Measurements from ENCODE around the gene TXNDC16.
"Not testable (repeated sequence)": the region's sequence is repeated elsewhere in the genome, so short reads cannot be mapped to it uniquely, and the experiment has no call there.

The TXNDC16 gene, protein sequence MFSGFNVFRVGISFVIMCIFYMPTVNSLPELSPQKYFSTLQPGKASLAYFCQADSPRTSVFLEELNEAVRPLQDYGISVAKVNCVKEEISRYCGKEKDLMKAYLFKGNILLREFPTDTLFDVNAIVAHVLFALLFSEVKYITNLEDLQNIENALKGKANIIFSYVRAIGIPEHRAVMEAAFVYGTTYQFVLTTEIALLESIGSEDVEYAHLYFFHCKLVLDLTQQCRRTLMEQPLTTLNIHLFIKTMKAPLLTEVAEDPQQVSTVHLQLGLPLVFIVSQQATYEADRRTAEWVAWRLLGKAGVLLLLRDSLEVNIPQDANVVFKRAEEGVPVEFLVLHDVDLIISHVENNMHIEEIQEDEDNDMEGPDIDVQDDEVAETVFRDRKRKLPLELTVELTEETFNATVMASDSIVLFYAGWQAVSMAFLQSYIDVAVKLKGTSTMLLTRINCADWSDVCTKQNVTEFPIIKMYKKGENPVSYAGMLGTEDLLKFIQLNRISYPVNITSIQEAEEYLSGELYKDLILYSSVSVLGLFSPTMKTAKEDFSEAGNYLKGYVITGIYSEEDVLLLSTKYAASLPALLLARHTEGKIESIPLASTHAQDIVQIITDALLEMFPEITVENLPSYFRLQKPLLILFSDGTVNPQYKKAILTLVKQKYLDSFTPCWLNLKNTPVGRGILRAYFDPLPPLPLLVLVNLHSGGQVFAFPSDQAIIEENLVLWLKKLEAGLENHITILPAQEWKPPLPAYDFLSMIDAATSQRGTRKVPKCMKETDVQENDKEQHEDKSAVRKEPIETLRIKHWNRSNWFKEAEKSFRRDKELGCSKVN

DNA sequence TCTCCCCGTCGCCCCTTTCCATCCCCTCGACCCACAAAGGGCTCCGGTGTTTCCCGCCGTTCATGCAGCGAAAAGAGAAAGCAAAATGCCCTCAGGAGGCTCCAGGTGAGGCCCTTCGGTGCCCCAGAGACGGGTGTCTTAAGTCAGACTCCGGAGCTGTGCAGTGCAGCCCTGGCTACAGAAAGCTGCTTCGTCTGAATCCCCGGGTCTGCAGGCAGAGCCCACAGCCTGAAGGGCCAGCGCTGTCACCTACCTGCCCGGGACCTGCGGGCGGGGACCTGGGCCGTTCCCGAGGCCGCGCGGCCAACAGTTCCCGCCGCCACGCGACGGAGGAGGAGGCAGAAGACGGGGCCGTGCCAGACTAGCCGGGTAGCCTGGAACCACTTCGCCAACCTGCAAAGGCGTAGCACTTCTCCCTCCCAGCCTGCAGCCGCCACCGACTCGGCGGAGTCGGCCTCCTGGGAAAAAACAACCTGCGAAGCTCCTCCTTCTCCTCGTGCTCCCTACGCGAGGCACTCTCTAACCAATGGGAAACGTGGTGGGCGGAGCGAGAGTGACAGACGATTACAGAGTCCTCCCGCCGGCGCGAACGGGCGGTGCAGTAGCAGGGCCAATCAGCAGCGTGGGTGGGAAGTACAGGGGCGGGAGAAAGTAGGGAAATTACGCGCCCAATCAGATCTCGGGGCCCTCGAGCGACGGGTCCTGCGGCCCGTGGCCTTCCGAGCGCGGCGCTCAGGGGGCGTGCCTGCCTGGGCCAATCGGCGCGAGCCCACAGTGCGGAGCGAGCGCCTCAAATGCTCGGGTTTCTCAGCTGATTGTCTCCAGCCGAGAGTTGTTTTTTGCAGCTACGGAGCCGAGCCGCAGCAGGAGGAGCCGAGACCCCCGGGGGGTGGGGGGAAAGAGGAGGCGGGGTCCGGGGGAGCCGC, at the start of gene TXNDC16, which contains the start of gene GPR137C:
Gene TXNDC16 (minus strand): TSS at position 443 of the 926 bp plus-strand sequence. CDS start 8,948 bp downstream, outside the sequence.
Gene GPR137C (plus strand): TSS at position 774 of the 926 bp plus-strand sequence. CDS start 312 bp downstream, outside the sequence.
- DNase-seq (ENCODE audit: low spot score) = peak; percentile 98

DNA sequence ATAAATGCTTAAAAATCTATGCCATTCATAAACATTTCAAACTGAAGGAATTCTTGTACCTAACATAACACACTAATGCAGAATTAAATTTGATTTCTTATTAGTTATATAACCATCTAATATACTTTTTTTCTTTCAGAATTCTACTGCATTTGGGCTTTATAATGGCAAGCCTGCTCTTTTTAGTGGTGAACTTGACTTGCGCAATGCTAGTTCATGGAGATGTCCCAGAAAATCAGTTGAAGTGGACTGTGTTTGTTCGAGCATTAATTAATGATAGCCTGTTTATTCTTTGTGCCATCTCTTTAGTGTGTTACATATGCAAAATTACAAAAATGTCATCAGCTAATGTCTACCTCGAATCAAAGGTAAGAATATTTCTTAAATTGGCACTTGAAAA, 47.7 kb upstream of the TXNDC16 start:
- no peak for DNase-seq (ENCODE audit: low spot score)

DNA sequence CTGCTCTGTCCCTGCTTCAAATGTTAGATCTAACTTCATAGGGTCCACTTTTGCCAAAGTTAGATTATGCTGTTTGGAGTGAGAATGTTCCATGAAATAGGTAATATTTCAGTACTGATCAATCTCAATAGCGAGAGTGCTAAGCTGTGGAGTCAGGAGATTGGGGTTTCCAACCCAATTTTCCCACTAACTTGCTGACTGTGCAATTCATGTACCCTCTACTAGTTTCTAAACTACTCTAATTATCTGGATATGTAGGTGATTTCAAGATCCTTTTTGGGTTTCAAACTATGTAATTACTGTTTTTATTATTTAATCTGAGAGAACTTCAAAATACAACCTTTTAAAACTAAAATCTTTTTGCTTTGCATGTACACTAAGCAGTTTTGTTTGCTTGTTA, 46.3 kb upstream of the TXNDC16 start:
- DNase-seq (ENCODE audit: low spot score) = no peak

DNA sequence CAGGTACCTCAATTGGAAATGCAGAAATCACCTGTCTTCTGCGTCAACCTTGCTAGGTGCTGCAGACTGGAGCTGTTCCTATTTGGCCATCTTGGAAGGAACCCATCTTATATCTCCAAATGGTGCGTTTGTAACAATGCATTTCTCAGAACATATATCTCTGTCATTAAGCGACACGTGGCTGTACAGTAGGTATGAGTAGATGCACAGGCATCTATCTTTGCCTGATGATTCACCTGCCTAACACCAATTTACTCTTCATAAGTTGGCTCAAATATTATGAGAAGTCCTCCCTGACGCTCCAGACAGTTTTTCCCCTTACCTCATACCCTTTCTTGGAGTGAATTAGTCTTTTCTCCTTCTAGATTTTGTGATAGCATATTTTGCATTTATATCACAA, 44.6 kb upstream of the TXNDC16 start:
- no peak for DNase-seq (ENCODE audit: low spot score)

DNA sequence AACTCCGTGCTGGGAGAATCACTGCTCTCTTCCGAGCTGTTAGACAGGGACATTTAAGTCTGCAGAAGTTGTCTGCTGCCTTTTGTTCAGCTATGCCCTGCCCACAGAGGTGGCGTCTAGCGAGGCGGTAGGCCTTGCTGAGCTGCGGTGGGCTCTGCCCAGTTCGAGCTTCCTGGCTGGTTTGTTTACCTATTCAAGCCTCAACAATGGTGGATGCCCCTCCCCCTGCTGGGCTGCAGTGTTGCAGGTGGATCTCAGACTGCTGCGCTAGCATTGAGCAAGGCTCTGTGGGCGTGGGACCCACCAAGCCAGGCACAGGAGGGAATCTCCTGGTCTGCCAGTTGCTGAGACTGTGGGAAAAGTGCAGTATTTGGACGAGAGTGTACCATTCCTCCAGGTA, 44.0 kb upstream of the TXNDC16 start:
- DNase-seq (ENCODE audit: low spot score) = no peak

DNA sequence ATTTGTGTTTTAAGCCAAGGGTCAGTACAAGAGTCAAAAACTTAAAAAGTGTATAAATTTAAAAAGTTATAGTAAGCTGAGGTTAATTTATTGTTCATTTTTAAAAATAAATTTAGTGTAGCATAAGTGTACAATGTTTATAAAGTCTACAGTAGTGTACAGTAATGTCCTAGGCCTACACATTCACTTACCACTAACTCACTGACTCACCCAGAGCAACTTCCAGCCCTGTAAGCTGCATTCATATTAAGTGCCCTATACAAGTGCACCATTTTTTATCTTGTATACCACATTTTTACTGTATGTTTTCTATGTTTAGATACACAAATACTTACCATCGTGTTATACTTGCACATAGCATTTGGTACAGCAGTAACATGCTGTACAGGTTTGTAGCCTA, 38.0 kb upstream of the TXNDC16 start:
- no peak for DNase-seq (ENCODE audit: low spot score)

DNA sequence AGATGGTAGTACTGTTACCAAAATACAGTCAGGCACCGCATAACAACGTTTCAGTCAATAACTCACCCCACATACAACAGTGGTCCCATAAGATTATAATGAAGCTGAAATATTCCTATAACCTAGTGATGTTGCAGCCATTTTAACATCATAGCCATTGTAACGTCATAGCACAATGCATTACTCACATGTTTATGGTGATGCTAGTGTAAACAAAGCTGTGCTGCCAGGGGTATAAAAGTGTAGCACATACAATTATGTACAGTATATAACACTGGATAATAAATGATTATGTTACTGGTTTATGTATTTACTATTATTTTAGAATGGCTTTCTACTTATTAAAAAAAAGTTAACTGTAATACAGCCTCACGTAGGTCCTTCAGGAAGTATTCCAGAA, 37.3 kb upstream of the TXNDC16 start:
- DNase-seq (ENCODE audit: low spot score) = no peak

DNA sequence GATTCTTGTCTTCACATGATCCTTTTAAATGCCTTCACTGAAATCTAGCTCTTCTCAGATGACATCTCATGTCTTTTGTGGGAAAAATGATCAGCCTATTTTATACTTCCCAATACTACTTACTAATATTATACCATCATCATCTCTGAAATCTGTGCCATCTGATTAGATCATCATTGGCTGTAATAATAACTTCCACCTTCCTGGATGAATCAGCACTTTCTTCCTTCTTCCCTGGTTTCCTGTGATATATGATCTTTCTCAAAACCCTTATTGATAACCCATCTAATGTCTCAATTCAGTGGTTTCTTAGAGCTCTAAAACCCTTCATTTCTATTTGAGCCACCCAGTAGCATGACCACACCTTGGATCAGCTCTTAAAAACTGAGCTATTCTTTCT, 31.2 kb upstream of the TXNDC16 start:
- DNase-seq (ENCODE audit: low spot score) = no peak

DNA sequence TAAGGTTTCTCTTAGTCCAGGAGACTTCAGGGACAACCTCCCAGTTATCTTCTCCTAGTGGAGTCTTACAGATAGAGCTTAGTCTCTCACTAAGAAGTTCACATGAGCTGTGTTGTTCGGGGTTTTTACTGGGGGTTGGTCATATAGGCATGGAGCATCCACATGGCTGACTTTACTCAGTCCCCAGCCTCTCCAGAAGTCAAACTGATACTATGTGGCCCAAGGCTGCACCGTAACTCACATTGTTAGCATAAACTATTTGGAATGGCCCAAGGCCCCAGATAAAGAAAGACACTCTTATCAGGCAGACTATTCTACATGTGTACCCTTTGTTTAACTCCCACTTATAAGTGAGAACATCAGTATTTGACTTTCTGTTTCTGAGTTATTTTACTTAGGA, 23.6 kb upstream of the TXNDC16 start:
- no peak for DNase-seq (ENCODE audit: low spot score)

DNA sequence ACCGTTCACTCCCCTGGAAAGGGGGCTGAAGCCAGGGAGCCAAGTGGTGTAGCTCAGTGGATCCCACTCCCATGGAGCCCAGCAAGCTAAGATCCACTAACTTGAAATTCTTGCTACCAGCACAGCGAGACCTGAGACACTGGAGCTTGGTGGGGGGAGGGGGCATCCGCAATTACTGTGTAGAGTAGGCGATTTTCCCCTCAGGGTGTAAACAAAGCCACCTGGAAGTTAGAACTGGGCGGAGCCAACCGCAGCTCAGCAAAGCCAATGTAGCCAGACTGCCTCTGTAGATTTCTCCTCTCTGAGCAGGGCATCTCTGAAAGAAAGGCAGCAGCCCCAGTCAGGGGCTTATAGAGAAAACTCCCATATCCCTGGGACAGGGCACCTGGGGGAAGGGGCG, 16.1 kb upstream of the TXNDC16 start:
- DNase-seq (ENCODE audit: low spot score) = not testable (repeated sequence)

DNA sequence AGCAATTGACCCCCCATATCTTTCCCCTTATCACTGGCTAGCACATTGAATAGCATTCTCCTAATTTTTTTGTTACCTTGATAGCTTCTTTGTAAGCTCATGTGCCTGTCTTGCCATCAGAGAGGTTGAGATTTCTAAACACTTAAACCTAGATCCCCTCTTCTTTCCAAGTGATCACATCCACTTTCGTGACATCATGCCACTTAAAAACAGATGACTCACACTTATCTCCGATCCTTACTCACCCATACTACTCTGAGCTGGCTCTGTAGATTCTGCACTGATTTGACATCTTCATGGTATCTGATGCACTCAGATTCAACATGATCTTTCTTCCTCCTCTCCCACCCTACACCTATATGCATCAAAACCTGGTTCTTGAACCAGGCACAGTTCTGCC, 10.8 kb upstream of the TXNDC16 start:
- DNase-seq (ENCODE audit: low spot score) = no peak

DNA sequence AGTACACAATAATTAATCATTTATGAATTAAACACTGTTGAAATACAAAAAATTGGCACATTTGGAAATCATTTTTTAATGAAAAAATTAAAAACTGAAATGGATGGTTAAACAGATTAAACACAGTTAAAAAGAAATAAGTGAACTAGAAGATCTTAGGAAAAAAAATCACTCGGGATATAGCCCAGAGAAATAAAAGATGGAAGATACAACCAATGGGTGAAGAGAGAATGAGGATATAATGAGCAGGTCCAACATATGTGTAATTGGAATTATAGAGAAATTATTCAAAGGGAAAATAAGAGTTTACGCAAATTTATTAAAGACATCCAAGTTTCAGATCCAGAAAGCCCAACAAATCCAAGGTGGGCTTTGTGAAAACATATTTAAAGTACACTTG, 6.4 kb upstream of the TXNDC16 start:
- DNase-seq (ENCODE audit: low spot score) = no peak

DNA sequence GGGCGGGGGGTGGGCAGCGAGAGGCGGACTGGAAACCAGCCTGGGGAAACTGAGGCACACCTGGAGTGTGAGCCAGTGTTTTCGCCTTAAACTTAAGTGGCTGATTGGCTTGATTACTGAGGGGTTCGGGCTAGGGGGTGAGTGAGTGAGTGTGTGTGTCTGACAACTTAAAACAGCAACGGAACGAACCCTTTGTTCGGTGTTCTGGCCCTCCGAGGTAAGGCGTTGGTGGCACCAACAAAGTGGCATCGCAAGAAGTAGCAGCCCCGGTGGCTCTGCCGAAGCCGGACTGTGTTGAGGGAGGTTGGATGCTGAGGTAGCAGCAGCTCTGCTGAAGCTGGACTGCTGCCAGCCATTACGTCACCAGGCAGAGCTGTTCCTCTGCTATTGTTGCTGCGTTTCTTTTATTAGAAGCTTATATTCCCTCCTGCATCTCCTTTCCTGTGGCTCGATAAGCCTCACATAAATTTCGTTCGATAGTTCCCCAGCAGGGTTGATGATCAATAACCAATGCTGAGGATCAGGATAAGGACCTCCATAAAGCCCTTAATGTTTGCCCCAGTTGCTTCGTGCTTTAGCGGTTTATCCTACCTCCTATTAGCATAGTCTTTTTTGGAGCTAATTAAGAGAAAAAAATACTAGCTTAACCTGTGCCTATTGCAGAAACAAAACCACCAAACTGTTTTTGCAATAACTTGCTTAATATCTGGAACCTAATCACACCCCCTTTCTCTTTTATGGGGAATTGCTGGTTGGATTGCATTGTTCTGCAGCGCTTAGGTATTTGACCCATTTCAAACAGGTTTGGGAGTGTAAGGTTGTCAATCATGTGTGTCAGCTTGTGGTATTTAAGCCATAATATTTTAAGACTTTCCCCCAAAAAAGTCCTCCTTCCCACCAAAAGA, 1.6 kb upstream of the TXNDC16 start:
- DNase-seq (ENCODE audit: low spot score) = peak; percentile 82

DNA sequence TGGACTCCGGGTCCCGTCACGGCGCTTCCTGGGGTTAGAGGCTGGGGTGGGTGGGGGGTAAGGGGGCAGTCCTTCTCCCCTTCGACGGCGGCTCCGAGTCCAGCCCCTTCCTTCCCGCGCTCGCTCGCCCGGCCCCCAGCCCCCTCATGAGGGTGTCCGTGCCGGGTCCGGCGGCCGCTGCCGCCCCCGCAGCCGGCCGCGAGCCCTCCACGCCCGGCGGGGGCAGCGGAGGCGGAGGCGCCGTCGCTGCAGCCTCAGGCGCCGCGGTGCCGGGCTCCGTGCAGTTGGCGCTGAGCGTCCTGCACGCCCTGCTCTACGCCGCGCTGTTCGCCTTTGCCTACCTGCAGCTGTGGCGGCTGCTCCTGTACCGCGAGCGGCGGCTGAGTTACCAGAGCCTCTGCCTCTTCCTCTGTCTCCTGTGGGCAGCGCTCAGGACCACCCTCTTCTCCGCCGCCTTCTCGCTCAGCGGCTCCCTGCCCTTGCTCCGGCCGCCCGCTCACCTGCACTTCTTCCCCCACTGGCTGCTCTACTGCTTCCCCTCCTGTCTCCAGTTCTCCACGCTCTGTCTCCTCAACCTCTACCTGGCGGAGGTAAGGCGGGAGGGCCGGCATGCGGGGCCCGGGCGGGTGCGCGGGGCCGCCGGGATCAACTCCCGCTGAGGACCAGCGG, 831 bp upstream of the TXNDC16 start:
- DNase-seq (ENCODE audit: low spot score) = no peak

DNA sequence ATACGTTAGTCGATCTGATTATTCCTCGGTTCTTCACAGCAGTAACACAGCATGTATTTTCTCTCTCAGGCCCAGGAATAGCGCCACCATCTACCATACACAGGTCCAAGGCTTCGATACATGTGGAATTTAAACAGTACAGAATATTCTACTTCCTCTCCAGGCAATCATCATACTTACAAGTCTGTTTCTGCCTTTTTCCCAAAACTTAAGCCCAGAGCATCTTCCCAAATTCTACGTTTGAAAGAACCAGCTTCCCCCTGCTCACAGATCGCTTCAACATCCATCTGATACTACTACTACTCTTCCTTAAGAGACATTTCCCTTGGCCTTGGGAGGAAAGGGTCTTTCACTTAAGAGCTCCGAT, 626 bp downstream of the TXNDC16 start:
- no peak for DNase-seq (ENCODE audit: low spot score)

DNA sequence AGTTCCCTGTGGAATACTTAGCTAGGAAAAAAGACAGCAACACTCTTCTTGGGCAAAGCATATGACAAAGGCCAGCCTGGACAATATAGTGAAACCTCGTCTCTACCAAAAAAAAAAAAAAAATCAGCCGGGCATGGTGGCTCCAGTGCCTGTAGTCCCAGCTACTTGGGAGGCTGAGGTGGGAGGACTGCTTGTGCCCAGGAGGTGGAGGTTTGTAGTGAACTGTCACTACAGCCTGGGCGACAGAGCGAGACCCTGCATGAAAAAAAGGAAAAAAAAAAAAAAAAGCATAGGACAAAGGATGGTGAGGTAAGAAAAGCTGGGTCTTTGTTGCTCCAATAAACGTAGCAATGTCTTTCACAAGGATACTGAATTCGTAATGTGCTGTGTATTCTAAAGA, 1.1 kb downstream of the TXNDC16 start:
- no peak for DNase-seq (ENCODE audit: low spot score)

DNA sequence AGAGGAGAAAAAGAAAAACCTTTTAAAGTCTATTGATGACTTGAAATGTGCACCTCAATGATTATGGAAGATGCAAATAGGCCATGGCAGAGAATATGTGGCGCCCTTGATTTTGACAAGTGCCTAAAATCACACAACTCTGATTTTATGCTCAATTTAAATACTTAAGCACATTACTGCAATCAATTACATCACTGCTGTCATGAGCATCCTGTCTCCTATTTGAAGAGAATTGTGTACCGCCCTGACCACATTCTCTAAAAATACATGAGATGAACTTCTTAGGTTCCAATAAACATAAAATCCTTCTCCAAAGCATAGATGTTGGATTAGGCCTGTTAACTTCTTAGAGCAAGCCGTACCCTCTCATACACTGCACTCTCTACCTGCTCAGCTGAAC, 1.6 kb downstream of the TXNDC16 start:
- DNase-seq (ENCODE audit: low spot score) = no peak

DNA sequence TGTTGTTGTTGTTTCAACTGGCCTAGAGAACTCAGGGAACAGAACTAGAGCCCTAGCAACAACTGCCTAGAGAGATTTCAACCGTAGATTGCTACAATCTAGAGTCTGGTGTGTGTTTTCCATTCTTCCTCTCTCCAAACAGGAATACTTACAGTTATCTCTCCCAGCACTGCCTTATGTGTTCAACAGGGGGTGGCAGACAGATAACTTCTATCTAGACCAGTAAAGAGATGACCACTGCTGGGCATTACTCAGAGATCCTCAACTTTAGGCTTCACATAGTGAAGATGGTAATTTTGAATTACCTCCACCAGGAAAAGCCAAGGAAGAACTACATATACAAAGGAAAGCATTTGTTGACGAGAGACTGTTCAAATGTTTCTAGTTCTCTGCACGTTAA, 4.8 kb downstream of the TXNDC16 start:
- DNase-seq (ENCODE audit: low spot score) = no peak

DNA sequence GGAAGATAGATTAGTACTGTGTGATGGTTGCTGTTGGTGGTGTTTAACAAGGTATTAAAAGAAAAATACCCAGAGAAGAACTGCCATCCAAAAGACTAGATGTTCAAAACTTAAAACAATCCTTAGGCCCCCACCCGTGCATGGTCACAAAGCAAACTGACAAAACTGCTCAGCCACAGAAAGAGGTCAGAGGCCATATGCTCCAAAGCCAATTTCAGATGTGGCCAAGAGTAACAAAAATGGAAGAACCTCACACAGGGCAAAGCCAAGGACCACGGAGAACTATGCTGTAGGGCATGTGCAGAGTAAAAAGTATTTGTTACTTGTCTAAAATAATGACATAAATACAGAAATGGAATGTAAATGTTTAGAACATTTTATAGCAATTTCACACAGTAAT, 5.3 kb downstream of the TXNDC16 start:
- DNase-seq (ENCODE audit: low spot score) = no peak

DNA sequence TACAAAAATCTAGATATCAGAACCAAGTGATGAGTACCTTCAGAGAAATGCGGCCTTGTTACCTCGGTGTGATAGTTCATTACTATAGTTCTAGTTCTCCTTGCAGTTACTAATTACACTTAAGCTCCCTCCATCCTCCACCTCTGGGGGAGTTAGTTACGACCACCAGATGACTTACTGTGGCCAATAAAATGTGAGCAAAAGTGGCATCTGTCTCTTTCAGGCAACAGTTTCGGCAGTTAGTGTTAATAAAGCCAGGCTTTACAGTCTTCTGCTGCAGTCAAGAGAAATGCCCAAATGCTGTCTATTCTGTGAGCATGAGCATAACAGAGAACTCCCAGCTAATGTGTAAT, 6.0 kb downstream of the TXNDC16 start:
- no peak for DNase-seq (ENCODE audit: low spot score)

All from left forelimb (tissue), 1 donor.